Measurements from ENCODE around the gene MYO1D.

DNA sequence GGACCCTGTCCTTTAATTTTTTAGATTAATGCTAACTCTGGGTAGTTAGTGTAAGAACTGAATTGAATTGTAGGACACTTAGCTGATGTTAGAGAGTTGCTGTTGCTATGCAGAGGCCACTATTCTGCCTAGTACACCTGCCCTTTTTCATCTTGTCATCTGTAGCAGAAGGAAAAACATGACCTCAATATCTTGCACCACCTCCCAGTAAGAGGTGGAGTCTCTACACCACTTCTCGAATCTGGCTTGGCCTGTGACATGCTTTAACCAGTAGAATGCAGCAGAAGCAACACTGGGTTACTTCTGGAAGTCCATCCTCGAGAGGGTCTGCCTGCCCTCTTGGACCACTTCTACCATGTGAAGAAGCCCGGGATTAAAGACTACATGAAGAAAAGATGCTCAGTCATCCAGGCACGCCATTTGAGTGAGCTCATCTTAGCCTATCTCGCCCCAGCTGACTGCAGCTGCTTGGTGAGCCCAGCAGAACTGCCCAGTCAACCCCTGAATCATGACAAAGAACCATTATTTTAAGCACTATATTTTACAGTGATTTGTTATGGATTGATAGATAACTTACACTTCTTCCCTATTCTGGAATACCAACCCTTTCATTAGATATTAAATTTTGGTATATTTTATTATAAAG, 153.5 kb downstream of the MYO1D start:
- TF ChIP-seq CTCF (IDR thresholded peaks at IDR 0.05) (no peak), POLR2A (IDR thresholded peaks at IDR 0.05) (no peak)
